ENCODE data around the gene CCT5. TPM values are rescaled to one million over a fixed set of nuclear protein-coding genes. Genes with fewer than 3 reads are reported as not detected.

The CCT5 gene
- total and polyA plus RNA-seq, 2 donors from 2014 or later, result 130 to 136 TPM

GRCh38 chr5:10303699-10304170 lies 53.7 kb downstream of the CCT5 start:
- Histone ChIP-seq H3K9me3 (ENCODE audit: control insufficient read depth in 2 of 3, insufficient read depth in 1 of 3, low read length in 3 of 3) (no peaks in the 10 kb centered on the region), H3K9ac (ENCODE audit: low read length in 3 of 3) (no peak overlapping the region), H3K36me3 (ENCODE audit: control insufficient read depth in 2 of 3, insufficient read depth in 3 of 3, low read length in 3 of 3) (peaks cover 0 to 4% (median 0%) of the 10 kb centered on the region in 3 donors), H3K27me3 (ENCODE audit: control insufficient read depth, insufficient read depth, low read length) (no peaks in the 10 kb centered on the region), H3K4me1 (ENCODE audit: control insufficient read depth in 2 of 3, insufficient read depth in 2 of 3, low read depth in 1 of 3, low read length in 3 of 3) (peaks cover 0 to 29% (median 7%) of the 10 kb centered on the region in 3 donors), H3K27ac (ENCODE audit: low read depth in 2 of 2, low read length in 2 of 2) (peak overlapping the region; percentile 32 to 67), H3K4me3 (ENCODE audit: low read length in 3 of 3) (peak overlapping the region in 1 of 3 donors; percentile 36)
- FAIRE-seq (no peak), DNase-seq (no peak)
- TF ChIP-seq, protein P1, sequence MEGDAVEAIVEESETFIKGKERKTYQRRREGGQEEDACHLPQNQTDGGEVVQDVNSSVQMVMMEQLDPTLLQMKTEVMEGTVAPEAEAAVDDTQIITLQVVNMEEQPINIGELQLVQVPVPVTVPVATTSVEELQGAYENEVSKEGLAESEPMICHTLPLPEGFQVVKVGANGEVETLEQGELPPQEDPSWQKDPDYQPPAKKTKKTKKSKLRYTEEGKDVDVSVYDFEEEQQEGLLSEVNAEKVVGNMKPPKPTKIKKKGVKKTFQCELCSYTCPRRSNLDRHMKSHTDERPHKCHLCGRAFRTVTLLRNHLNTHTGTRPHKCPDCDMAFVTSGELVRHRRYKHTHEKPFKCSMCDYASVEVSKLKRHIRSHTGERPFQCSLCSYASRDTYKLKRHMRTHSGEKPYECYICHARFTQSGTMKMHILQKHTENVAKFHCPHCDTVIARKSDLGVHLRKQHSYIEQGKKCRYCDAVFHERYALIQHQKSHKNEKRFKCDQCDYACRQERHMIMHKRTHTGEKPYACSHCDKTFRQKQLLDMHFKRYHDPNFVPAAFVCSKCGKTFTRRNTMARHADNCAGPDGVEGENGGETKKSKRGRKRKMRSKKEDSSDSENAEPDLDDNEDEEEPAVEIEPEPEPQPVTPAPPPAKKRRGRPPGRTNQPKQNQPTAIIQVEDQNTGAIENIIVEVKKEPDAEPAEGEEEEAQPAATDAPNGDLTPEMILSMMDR (IDR thresholded peaks at IDR 0.05; ENCODE audit: borderline replicate concordance, extremely low read depth, insufficient read depth), result no peak
- intact Hi-C loops (cut with DNase I), result no loop called here

DNA sequence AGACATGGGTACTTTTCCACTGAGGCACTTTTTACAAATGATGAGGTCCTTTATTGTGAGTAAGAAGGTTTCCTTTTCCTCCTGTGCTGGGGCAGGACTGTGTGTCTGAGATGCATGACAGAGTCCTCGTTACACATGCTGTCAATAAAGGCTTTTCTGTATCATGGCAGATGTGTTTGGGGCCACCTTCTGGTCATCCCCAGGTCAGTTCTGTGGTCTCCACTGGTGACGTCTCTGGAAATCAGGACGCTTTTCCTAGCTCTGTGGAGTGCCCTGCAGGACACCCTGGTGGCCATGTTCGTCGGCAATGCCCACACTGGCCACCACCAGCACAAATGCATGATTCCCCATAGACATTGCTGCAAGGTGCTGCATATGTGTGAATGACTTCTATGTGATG lies 54.9 kb downstream of the CCT5 start:
- H3K4me1 ChIP-seq (ENCODE audit: control insufficient read depth in 2 of 3, insufficient read depth in 2 of 3, low read depth in 1 of 3, low read length in 3 of 3), result peaks cover 0 to 29% (median 7%) of the 10 kb centered on the region in 3 donors
- peak overlapping the region in 1 of 2 donors; percentile 43 for H3K27ac ChIP-seq (ENCODE audit: low read depth in 2 of 2, low read length in 2 of 2)
- DNase-seq (no peak), FAIRE-seq (no peak)
- TF ChIP-seq, protein P1 (IDR thresholded peaks at IDR 0.05; ENCODE audit: borderline replicate concordance, extremely low read depth, insufficient read depth), result no peak
- H3K27me3 ChIP-seq (ENCODE audit: control insufficient read depth, insufficient read depth, low read length), result no peaks in the 10 kb centered on the region
- peak overlapping the region in 2 of 3 donors; percentile 12 to 32 for H3K4me3 ChIP-seq (ENCODE audit: low read length in 3 of 3)
- no peaks in the 10 kb centered on the region for H3K36me3 ChIP-seq (ENCODE audit: control insufficient read depth in 2 of 3, insufficient read depth in 3 of 3, low read length in 3 of 3)
- no peaks in the 10 kb centered on the region for H3K9me3 ChIP-seq (ENCODE audit: control insufficient read depth in 2 of 3, insufficient read depth in 1 of 3, low read length in 3 of 3)
- intact Hi-C loops (cut with DNase I), result no loop called here
- H3K9ac ChIP-seq (ENCODE audit: low read length in 3 of 3), result peak overlapping the region in 1 of 3 donors; percentile 13

DNA sequence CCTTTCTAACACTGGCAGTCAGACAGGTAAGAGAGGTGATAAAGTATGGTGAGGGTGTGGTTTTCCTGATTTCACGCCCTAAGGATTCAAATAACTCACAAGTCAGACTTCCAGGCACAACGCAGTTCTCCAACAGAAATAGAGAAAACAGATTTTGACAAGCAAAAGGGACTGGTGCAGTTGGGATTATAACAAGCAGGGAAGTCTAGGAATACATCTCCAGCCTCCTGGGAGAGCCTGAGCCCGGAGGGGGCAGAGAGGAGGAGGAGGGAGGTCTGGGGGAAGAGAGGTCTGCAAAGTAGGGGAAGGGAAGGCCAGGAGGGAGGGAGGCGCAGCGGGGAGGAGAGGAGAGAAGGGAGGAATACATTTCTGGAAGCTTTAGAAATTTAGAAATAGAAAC lies 56.0 kb downstream of the CCT5 start:
- H3K9ac ChIP-seq (ENCODE audit: low read length in 3 of 3), result peak overlapping the region in 2 of 3 donors; percentile 46 to 86

More for the DNA sequence above, 56.0 kb downstream of the CCT5 start:
- no peaks in the 10 kb centered on the region for H3K9me3 ChIP-seq (ENCODE audit: control insufficient read depth in 2 of 3, insufficient read depth in 1 of 3, low read length in 3 of 3)
- peak overlapping the region; percentile 71 to 83 (median 71) for H3K4me3 ChIP-seq (ENCODE audit: low read length in 3 of 3)
- H3K27me3 ChIP-seq (ENCODE audit: control insufficient read depth, insufficient read depth, low read length), result no peaks in the 10 kb centered on the region
- intact Hi-C loops (cut with DNase I), result no loop called here
- H3K36me3 ChIP-seq (ENCODE audit: control insufficient read depth in 2 of 3, insufficient read depth in 3 of 3, low read length in 3 of 3), result no peaks in the 10 kb centered on the region
- FAIRE-seq (no peak), DNase-seq (no peak)
- peaks cover 0 to 36% (median 7%) of the 10 kb centered on the region in 3 donors for H3K4me1 ChIP-seq (ENCODE audit: control insufficient read depth in 2 of 3, insufficient read depth in 2 of 3, low read depth in 1 of 3, low read length in 3 of 3)
- TF ChIP-seq, protein P1 (IDR thresholded peaks at IDR 0.05; ENCODE audit: borderline replicate concordance, extremely low read depth, insufficient read depth), result no peak
- peak overlapping the region; percentile 42 to 95 for H3K27ac ChIP-seq (ENCODE audit: low read depth in 2 of 2, low read length in 2 of 2)
